Measurements from ENCODE around the gene SAP30. TPM values are rescaled to one million over a fixed set of nuclear protein-coding genes. Genes with fewer than 3 reads are reported as not detected.
A peak's percentile ranks its signal among the peaks of the same experiment; 100 is the strongest.

SAP30 gene
- total RNA-seq, 1 experiment from 2014 or later: 39.0 TPM

GRCh38 chr4:173345648-173346047 is 25.1 kb upstream of the SAP30 start:
- Histone ChIP-seq H3K27ac (peak overlapping the region; percentile 85), H3K36me3 (no peaks in the 10 kb centered on the region), H3K4me3 (no peak overlapping the region), H3K4me1 (replicated peaks) (peaks cover 18% of the 10 kb centered on the region), H3K27me3 (replicated peaks) (no peaks in the 10 kb centered on the region), H3K9me3 (replicated peaks) (no peaks in the 10 kb centered on the region)
- DNase-seq (ENCODE audit: low read depth in 1 of 2, low spot score in 2 of 2): no peak

- no peak overlapping the region for H3K4me3 ChIP-seq
- H3K9me3 ChIP-seq (replicated peaks): no peaks in the 10 kb centered on the region
- H3K36me3 ChIP-seq: no peaks in the 10 kb centered on the region
- H3K27me3 ChIP-seq (replicated peaks): no peaks in the 10 kb centered on the region
- H3K27ac ChIP-seq: peak overlapping the region; percentile 85
- DNase-seq (ENCODE audit: low read depth in 1 of 2, low spot score in 2 of 2): peak; percentile 80 to 88
- H3K4me1 ChIP-seq (replicated peaks): peaks cover 18% of the 10 kb centered on the region
These were observed 24.7 kb upstream of the SAP30 start for GRCh38 chr4:173346074-173346473.

- no peak overlapping the region for H3K27ac ChIP-seq
- no peak overlapping the region for H3K4me3 ChIP-seq
- H3K4me1 ChIP-seq (replicated peaks): peaks cover 18% of the 10 kb centered on the region
- H3K27me3 ChIP-seq (replicated peaks): no peaks in the 10 kb centered on the region
- H3K9me3 ChIP-seq (replicated peaks): no peaks in the 10 kb centered on the region
- DNase-seq (ENCODE audit: low read depth in 1 of 2, low spot score in 2 of 2): no peak
- no peaks in the 10 kb centered on the region for H3K36me3 ChIP-seq
These were observed 23.3 kb upstream of the SAP30 start for GRCh38 chr4:173347467-173347866.

GRCh38 chr4:173357939-173358338 is 12.8 kb upstream of the SAP30 start:
- H3K4me1 ChIP-seq (replicated peaks): no peaks in the 10 kb centered on the region
- no peak overlapping the region for H3K27ac ChIP-seq
- no peak for DNase-seq (ENCODE audit: low read depth in 1 of 2, low spot score in 2 of 2)
- H3K27me3 ChIP-seq (replicated peaks): no peaks in the 10 kb centered on the region
- H3K9me3 ChIP-seq (replicated peaks): no peaks in the 10 kb centered on the region
- no peaks in the 10 kb centered on the region for H3K36me3 ChIP-seq
- no peak overlapping the region for H3K4me3 ChIP-seq

- Histone ChIP-seq H3K4me3 (no peak overlapping the region), H3K4me1 (replicated peaks) (no peaks in the 10 kb centered on the region), H3K27me3 (replicated peaks) (no peaks in the 10 kb centered on the region), H3K36me3 (no peaks in the 10 kb centered on the region), H3K27ac (no peak overlapping the region), H3K9me3 (replicated peaks) (no peaks in the 10 kb centered on the region)
- peak in 1 of 2 experiments; percentile 28 for DNase-seq (ENCODE audit: low read depth in 1 of 2, low spot score in 2 of 2)
These were observed 10.1 kb upstream of the SAP30 start for GRCh38 chr4:173360587-173361221.

- DNase-seq (ENCODE audit: low read depth in 1 of 2, low spot score in 2 of 2): no peak
- Histone ChIP-seq H3K4me1 (replicated peaks) (peaks cover 7% of the 10 kb centered on the region), H3K27ac (no peak overlapping the region), H3K9me3 (replicated peaks) (no peaks in the 10 kb centered on the region; the same call in 1 of the 2 replicates), H3K4me3 (no peak overlapping the region), H3K36me3 (no peaks in the 10 kb centered on the region), H3K27me3 (replicated peaks) (no peaks in the 10 kb centered on the region)
These were observed 8.1 kb upstream of the SAP30 start for GRCh38 chr4:173362666-173363065.

- Histone ChIP-seq H3K4me1 (replicated peaks) (peaks cover 7% of the 10 kb centered on the region), H3K9me3 (replicated peaks) (no peaks in the 10 kb centered on the region; the same call in 1 of the 2 replicates), H3K27ac (no peak overlapping the region), H3K27me3 (replicated peaks) (no peaks in the 10 kb centered on the region), H3K36me3 (no peaks in the 10 kb centered on the region), H3K4me3 (no peak overlapping the region)
- no peak for DNase-seq (ENCODE audit: low read depth in 1 of 2, low spot score in 2 of 2)
These were observed 5.3 kb upstream of the SAP30 start for GRCh38 chr4:173365359-173365996.

GRCh38 chr4:173367285-173367684 is 3.5 kb upstream of the SAP30 start:
- H3K27ac ChIP-seq: no peak overlapping the region
- peak in 1 of 2 experiments; percentile 11 for DNase-seq (ENCODE audit: low read depth in 1 of 2, low spot score in 2 of 2)
- no peak overlapping the region for H3K4me3 ChIP-seq
- no peaks in the 10 kb centered on the region for H3K27me3 ChIP-seq (replicated peaks)
- no peaks in the 10 kb centered on the region; the same call in 1 of the 2 replicates for H3K9me3 ChIP-seq (replicated peaks)
- H3K36me3 ChIP-seq: peaks cover 5% of the 10 kb centered on the region; the same call in 1 of the 2 replicates
- peaks cover 7% of the 10 kb centered on the region for H3K4me1 ChIP-seq (replicated peaks)

- no peak overlapping the region for H3K4me3 ChIP-seq
- peaks cover 5% of the 10 kb centered on the region; the same call in 1 of the 2 replicates for H3K36me3 ChIP-seq
- DNase-seq (ENCODE audit: low read depth in 1 of 2, low spot score in 2 of 2): no peak
- H3K9me3 ChIP-seq (replicated peaks): no peaks in the 10 kb centered on the region; the same call in 1 of the 2 replicates
- H3K27me3 ChIP-seq (replicated peaks): no peaks in the 10 kb centered on the region
- no peak overlapping the region for H3K27ac ChIP-seq
- H3K4me1 ChIP-seq (replicated peaks): peaks cover 13% of the 10 kb centered on the region
These were observed 2.8 kb upstream of the SAP30 start for GRCh38 chr4:173367946-173368345.

- no peak for DNase-seq (ENCODE audit: low read depth in 1 of 2, low spot score in 2 of 2)
- H3K27me3 ChIP-seq (replicated peaks): no peaks in the 10 kb centered on the region
- peak overlapping the region; percentile 86 for H3K4me3 ChIP-seq
- H3K27ac ChIP-seq: peak overlapping the region; percentile 82
- no peaks in the 10 kb centered on the region; the same call in 1 of the 2 replicates for H3K9me3 ChIP-seq (replicated peaks)
- H3K36me3 ChIP-seq: peaks cover 9% of the 10 kb centered on the region
- peaks cover 13% of the 10 kb centered on the region for H3K4me1 ChIP-seq (replicated peaks)
These were observed 651 bp upstream of the SAP30 start for GRCh38 chr4:173370130-173370476.

- Histone ChIP-seq H3K27me3 (replicated peaks) (no peaks in the 10 kb centered on the region), H3K9me3 (replicated peaks) (no peaks in the 10 kb centered on the region; the same call in 1 of the 2 replicates), H3K27ac (no peak overlapping the region), H3K36me3 (peaks cover 16% of the 10 kb centered on the region), H3K4me3 (peak overlapping the region; percentile 86), H3K4me1 (replicated peaks) (peaks cover 13% of the 10 kb centered on the region)
- peak; percentile 58 to 69 for DNase-seq (ENCODE audit: low read depth in 1 of 2, low spot score in 2 of 2)
These were observed 788 bp downstream of the SAP30 start for GRCh38 chr4:173371292-173372192.

GRCh38 chr4:173374588-173374987 is 3.8 kb downstream of the SAP30 start:
- DNase-seq (ENCODE audit: low read depth in 1 of 2, low spot score in 2 of 2): no peak
- Histone ChIP-seq H3K4me1 (replicated peaks) (peaks cover 6% of the 10 kb centered on the region), H3K27me3 (replicated peaks) (no peaks in the 10 kb centered on the region), H3K4me3 (no peak overlapping the region), H3K9me3 (replicated peaks) (no peaks in the 10 kb centered on the region), H3K36me3 (peaks cover 16% of the 10 kb centered on the region), H3K27ac (no peak overlapping the region)

- H3K9me3 ChIP-seq (replicated peaks): no peaks in the 10 kb centered on the region
- no peak for DNase-seq (ENCODE audit: low read depth in 1 of 2, low spot score in 2 of 2)
- peaks cover 7% of the 10 kb centered on the region; the same call in 1 of the 2 replicates for H3K36me3 ChIP-seq
- no peaks in the 10 kb centered on the region for H3K27me3 ChIP-seq (replicated peaks)
- H3K27ac ChIP-seq: no peak overlapping the region
- no peak overlapping the region for H3K4me3 ChIP-seq
- H3K4me1 ChIP-seq (replicated peaks): no peaks in the 10 kb centered on the region
These were observed 9.2 kb downstream of the SAP30 start for GRCh38 chr4:173379929-173380328.

GRCh38 chr4:173380987-173381386 is 10.2 kb downstream of the SAP30 start:
- Histone ChIP-seq H3K9me3 (replicated peaks) (no peaks in the 10 kb centered on the region), H3K36me3 (peaks cover 2% of the 10 kb centered on the region; the same call in 1 of the 2 replicates), H3K27me3 (replicated peaks) (no peaks in the 10 kb centered on the region), H3K27ac (no peak overlapping the region), H3K4me1 (replicated peaks) (no peaks in the 10 kb centered on the region), H3K4me3 (no peak overlapping the region)
- no peak for DNase-seq (ENCODE audit: low read depth in 1 of 2, low spot score in 2 of 2)

All from SJSA1 (cell line).